A673 (cell line): Measurements from ENCODE around the gene P2RY2.

Experiments used
- EZH2 ChIP-seq: fragments of 200-600 bp; sonication (generic); IDR thresholded peaks from 2 replicates; pipeline ENCODE4 v1.6.1; 2017; ENCODE audit warnings: borderline replicate concordance, low read depth, mild to moderate bottlenecking, mixed read lengths, antibody characterized with exemption, low read length; ENCODE audit not compliant: poor library complexity, severe bottlenecking
- TF ChIP-seq, protein P1 (sequence below): fragments of 300-800, 200-600 bp; sonication (generic); conservative IDR thresholded peaks from 2 replicates; pipeline ENCODE4 v1.5.1; 2017; ENCODE audit warnings: low read depth, mild to moderate bottlenecking, antibody characterized with exemption, low read length, moderate library complexity, mixed read lengths

GRCh38 chr11:73225001-73225686, 7.1 kb downstream of the P2RY2 start:
- TF ChIP-seq, protein P1, sequence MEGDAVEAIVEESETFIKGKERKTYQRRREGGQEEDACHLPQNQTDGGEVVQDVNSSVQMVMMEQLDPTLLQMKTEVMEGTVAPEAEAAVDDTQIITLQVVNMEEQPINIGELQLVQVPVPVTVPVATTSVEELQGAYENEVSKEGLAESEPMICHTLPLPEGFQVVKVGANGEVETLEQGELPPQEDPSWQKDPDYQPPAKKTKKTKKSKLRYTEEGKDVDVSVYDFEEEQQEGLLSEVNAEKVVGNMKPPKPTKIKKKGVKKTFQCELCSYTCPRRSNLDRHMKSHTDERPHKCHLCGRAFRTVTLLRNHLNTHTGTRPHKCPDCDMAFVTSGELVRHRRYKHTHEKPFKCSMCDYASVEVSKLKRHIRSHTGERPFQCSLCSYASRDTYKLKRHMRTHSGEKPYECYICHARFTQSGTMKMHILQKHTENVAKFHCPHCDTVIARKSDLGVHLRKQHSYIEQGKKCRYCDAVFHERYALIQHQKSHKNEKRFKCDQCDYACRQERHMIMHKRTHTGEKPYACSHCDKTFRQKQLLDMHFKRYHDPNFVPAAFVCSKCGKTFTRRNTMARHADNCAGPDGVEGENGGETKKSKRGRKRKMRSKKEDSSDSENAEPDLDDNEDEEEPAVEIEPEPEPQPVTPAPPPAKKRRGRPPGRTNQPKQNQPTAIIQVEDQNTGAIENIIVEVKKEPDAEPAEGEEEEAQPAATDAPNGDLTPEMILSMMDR = no peak
- TF ChIP-seq EZH2 = no peak
